Measurements from ENCODE around the gene TNFSF11. TPM values are rescaled to one million over a fixed set of nuclear protein-coding genes. Genes with fewer than 3 reads are reported as not detected.

TNFSF11 gene, protein sequence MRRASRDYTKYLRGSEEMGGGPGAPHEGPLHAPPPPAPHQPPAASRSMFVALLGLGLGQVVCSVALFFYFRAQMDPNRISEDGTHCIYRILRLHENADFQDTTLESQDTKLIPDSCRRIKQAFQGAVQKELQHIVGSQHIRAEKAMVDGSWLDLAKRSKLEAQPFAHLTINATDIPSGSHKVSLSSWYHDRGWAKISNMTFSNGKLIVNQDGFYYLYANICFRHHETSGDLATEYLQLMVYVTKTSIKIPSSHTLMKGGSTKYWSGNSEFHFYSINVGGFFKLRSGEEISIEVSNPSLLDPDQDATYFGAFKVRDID
- total RNA-seq (2012; rRNA removed) (not detected in 2 replicates), polyA plus RNA-seq (2012; rRNA removed) (not detected in 2 replicates), Bru-seq, nascent RNA (not detected), BruChase-seq, experiment 1, labeled RNA remaining after a 6-hour chase (not detected), BruChase-seq, experiment 2, labeled RNA remaining after a 2-hour chase (not detected)
- not detected in 2 replicates for polyA plus RNA-seq (2012; cell fraction: cytosol; rRNA removed)
- not detected in 2 replicates for polyA plus RNA-seq (2012; cell fraction: nucleus; rRNA removed; ENCODE audit: low replicate concordance)
- long read RNA-seq, result 0 reads

GRCh38 chr13:42574011-42574410 lies at the start of gene TNFSF11:
TNFSF11 (plus strand) TSS chr13:42574152; CDS start chr13:42574304, 152 bp downstream.
- H3K23ac ChIP-seq (ENCODE audit: low read depth, low read length), result no peak within 1 kb of the TSS
- dilution Hi-C loops (cut with HindIII; ENCODE audit: low sequenced_read_pairs, unreplicated experiment) (no loop called here), in situ Hi-C loops (cut with MboI; ENCODE audit: low sequenced_read_pairs) (no loop called here), intact Hi-C loops (cut with micrococcal nuclease) (no loop called here)
- peaks cover 6% of the 10 kb centered on the region for H3K9me3 ChIP-seq (ENCODE audit: control insufficient read depth, insufficient read depth, low read length)
- no peak within 1 kb of the TSS for H2BK120ac ChIP-seq (ENCODE audit: low read depth, low read length)
- no peak within 1 kb of the TSS for H3K9ac ChIP-seq (ENCODE audit: low read depth, low read length)
- no peaks in the 10 kb centered on the region for H3K4me1 ChIP-seq (ENCODE audit: control insufficient read depth, insufficient read depth, low read length)
- no peak within 1 kb of the TSS for H3K4ac ChIP-seq (ENCODE audit: low read depth, low read length)
- H3K27me3 ChIP-seq (ENCODE audit: control insufficient read depth, insufficient read depth, low read length), result peaks cover 43% of the 10 kb centered on the region
- ChIA-PET CTCF (no interaction called here), POLR2A (ENCODE audit: unreplicated experiment) (no interaction called here)
- H3K4me3 ChIP-seq (ENCODE audit: insufficient read depth, low read depth, low read length), result no peak within 1 kb of the TSS
- H4K20me1 ChIP-seq (ENCODE audit: insufficient read depth, low read length), result no peaks in the 10 kb centered on the region
- H3K79me1 ChIP-seq (ENCODE audit: low read depth in 1 of 2, low read length in 2 of 2), result no peaks in the 10 kb centered on the region
- H2BK5ac ChIP-seq (ENCODE audit: low read depth, low read length, poor library complexity, severe bottlenecking), result no peak within 1 kb of the TSS
- H3K9me1 ChIP-seq (ENCODE audit: insufficient read depth, low read length), result no peaks in the 10 kb centered on the region
- H4K91ac ChIP-seq (ENCODE audit: insufficient read depth, low read depth, low read length), result no peak within 1 kb of the TSS
- BruUV-seq (replicated peaks), result no TSS peak
- DNase-seq (no peak), ATAC-seq (ENCODE audit: low read depth) (no peak)
- no peaks in the 10 kb centered on the region for H3K36me3 ChIP-seq (ENCODE audit: control insufficient read depth, insufficient read depth, low read length)
- H3K4me2 ChIP-seq (ENCODE audit: low read depth, low read length), result no peak within 1 kb of the TSS
- H3K56ac ChIP-seq (ENCODE audit: extremely low read depth, insufficient read depth, low read length), result no peak within 1 kb of the TSS
- WGBS, 2 experiments (ENCODE audit: extremely low coverage in 2 of 2, insufficient read length in 1 of 2), result 0% methylated on average over 1 of the region's 39 CpGs; no CpG with 5 or more reads in 1 of the 2 experiments
- no peak within 1 kb of the TSS for H2AK5ac ChIP-seq (ENCODE audit: low read depth, low read length)
- H4K5ac ChIP-seq (ENCODE audit: low read depth, low read length), result no peak within 1 kb of the TSS
- TF ChIP-seq MAFK (IDR thresholded peaks at IDR 0.05; ENCODE audit: low read depth, low read length), result no peak
- TF ChIP-seq RAD21 (IDR thresholded peaks at IDR 0.05; ENCODE audit: low read length), result no peak
- TF ChIP-seq RCOR1 (IDR thresholded peaks at IDR 0.05; ENCODE audit: insufficient replicate concordance, low read length), result no peak
- TF ChIP-seq POLR2A (IDR thresholded peaks at IDR 0.05; ENCODE audit: low read depth, low read length), result no peak
- TF ChIP-seq SMC3 (IDR thresholded peaks at IDR 0.05; ENCODE audit: low read depth, low read length), result no peak
- no peak for TF ChIP-seq MAZ (IDR thresholded peaks at IDR 0.05; ENCODE audit: borderline replicate concordance, low read depth, low read length)
- TF ChIP-seq FOS (IDR thresholded peaks at IDR 0.05; ENCODE audit: low read depth, low read length), result no peak
- no peak within 1 kb of the TSS for H3K18ac ChIP-seq (ENCODE audit: low read depth, low read length)
- H2AK9ac ChIP-seq (replicated peaks; ENCODE audit: low read depth, low read length, poor library complexity), result no peak within 1 kb of the TSS
- peak within 1 kb of the TSS; percentile 35 for H2AFZ ChIP-seq (replicated peaks; ENCODE audit: low read length, poor library complexity)
- H3K14ac ChIP-seq (replicated peaks; ENCODE audit: low read depth, low read length), result no peak within 1 kb of the TSS
- H3K27ac ChIP-seq (ENCODE audit: insufficient read depth, low read length), result no peak within 1 kb of the TSS
- H2BK15ac ChIP-seq (ENCODE audit: low read depth, low read length), result no peak within 1 kb of the TSS
- H4K8ac ChIP-seq (ENCODE audit: low read depth in 2 of 2, low read length in 2 of 2), result no peak within 1 kb of the TSS
- H2BK20ac ChIP-seq (ENCODE audit: low read depth, low read length), result no peak within 1 kb of the TSS

All from IMR-90 (cell line).